Measurements from ENCODE around the gene C16orf89. TPM values are rescaled to one million over a fixed set of nuclear protein-coding genes. Genes with fewer than 3 reads are reported as not detected.

The C16orf89 gene
- total RNA-seq, 2 donors from 2014 or later, result 1.6 to 3.6 TPM

DNA sequence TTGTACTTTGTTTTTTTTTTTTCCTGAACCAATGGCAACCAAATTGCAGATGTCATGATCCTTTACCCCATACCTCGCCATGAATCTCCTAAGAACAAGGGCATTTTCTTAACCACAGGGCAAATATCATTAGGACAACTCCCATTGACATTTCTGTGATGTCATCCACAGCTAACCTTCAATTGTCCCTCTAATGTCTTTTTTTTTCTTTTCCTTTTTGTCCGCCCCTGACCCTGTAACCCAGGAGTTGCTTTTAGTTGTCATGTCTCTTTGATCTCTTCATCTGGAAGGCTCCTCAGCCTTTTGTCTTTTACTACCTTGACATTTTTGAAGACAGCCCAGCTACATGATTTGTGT is 31.6 kb downstream of the C16orf89 start:
- peak overlapping the region; percentile 100 for H3K4me3 ChIP-seq
- no peaks in the 10 kb centered on the region for H3K9me3 ChIP-seq
- H3K36me3 ChIP-seq, result no peaks in the 10 kb centered on the region
- TF ChIP-seq CTCF (IDR thresholded peaks at IDR 0.05), result no peak
- peak overlapping the region in 1 of 2 donors; percentile 76 for H3K9ac ChIP-seq (ENCODE audit: low read depth in 2 of 2, low read length in 2 of 2)
- H3K27ac ChIP-seq, result peak overlapping the region; percentile 73
- H3K27me3 ChIP-seq, result no peaks in the 10 kb centered on the region
- no peak for DNase-seq
- peaks cover 7% of the 10 kb centered on the region for H3K4me1 ChIP-seq
- intact Hi-C loops (cut with DNase I), result no loop called here

- TF ChIP-seq CTCF (IDR thresholded peaks at IDR 0.05), result no peak
- Histone ChIP-seq H3K27me3 (no peaks in the 10 kb centered on the region), H3K36me3 (no peaks in the 10 kb centered on the region), H3K9me3 (no peaks in the 10 kb centered on the region), H3K4me3 (peak within 1 kb of the TSS; percentile 100), H3K9ac (ENCODE audit: low read depth in 2 of 2, low read length in 2 of 2) (peak within 1 kb of the TSS; percentile 76 to 81), H3K27ac (peak within 1 kb of the TSS; percentile 73), H3K4me1 (peaks cover 7% of the 10 kb centered on the region)
- DNase-seq, result peak; percentile 95
- intact Hi-C loops (cut with DNase I), result no loop called here
These were observed 32.2 kb downstream of the C16orf89 start, which contains the start of gene NAGPA for GRCh38 chr16:5033256-5034166. Gene NAGPA, minus strand, starts transcription at chr16:5033935. Its CDS starts 21 bp downstream, at chr16:5033914.

DNA sequence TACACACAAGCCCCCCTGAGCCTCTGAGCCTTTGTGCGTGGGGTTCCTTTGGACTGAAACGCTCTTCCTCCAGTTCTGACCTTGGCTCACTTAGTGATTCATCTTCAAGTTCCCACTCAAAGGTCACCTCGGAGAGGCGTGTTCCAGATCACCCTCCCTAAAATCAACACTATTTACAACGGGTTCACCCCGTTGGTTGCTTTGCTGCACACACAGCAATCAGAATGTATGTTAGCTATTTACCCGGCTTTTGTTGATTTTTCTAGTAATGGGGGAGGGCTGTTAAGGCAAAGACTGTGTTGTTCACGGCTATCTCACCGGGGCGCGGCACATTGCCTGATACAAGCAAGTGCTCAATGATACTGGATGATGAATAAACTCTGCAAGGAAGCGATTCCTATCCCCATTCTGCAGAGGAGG is 33.0 kb downstream of the C16orf89 start:
- DNase-seq, result peak; percentile 33
- intact Hi-C loops (cut with DNase I), result no loop called here
- peak overlapping the region; percentile 100 for H3K4me3 ChIP-seq

GRCh38 chr16:5031601-5032000 is 34.2 kb downstream of the C16orf89 start:
- no peaks in the 10 kb centered on the region for H3K27me3 ChIP-seq

More for the DNA sequence above, 33.0 kb downstream of the C16orf89 start:
- H3K27ac ChIP-seq, result peak overlapping the region; percentile 73
- H3K27me3 ChIP-seq, result no peaks in the 10 kb centered on the region
- H3K36me3 ChIP-seq, result no peaks in the 10 kb centered on the region
- no peak for TF ChIP-seq CTCF (IDR thresholded peaks at IDR 0.05)
- peaks cover 7% of the 10 kb centered on the region for H3K4me1 ChIP-seq
- H3K9me3 ChIP-seq, result no peaks in the 10 kb centered on the region
- peak overlapping the region; percentile 76 to 81 for H3K9ac ChIP-seq (ENCODE audit: low read depth in 2 of 2, low read length in 2 of 2)

More at GRCh38 chr16:5031601-5032000, 34.2 kb downstream of the C16orf89 start:
- DNase-seq, result no peak
- Histone ChIP-seq H3K4me3 (no peak overlapping the region), H3K9me3 (no peaks in the 10 kb centered on the region), H3K9ac (ENCODE audit: low read depth in 2 of 2, low read length in 2 of 2) (no peak overlapping the region), H3K27ac (no peak overlapping the region), H3K36me3 (no peaks in the 10 kb centered on the region), H3K4me1 (peaks cover 7% of the 10 kb centered on the region)
- intact Hi-C loops (cut with DNase I), result no loop called here
- TF ChIP-seq CTCF (IDR thresholded peaks at IDR 0.05), result no peak
